GM19025 (cell line): Measurements from ENCODE around the gene OXT.
"Not testable (repeated sequence)": the region's sequence is repeated elsewhere in the genome, so short reads cannot be mapped to it uniquely, and the experiment has no call there.

Source experiments
- ATAC-seq: cut with Tn5 transposase; IDR thresholded peaks from one replicate; pipeline ENCODE4 v1.9.1; 2021; ENCODE audit warnings: mild to moderate bottlenecking, low read depth, moderate library complexity; ENCODE audit not compliant: unreplicated experiment

Gene OXT

GRCh38 chr20:3106658-3107463 is 35.4 kb downstream of the OXT start:
- no peak for ATAC-seq

GRCh38 chr20:3107464-3108025 is 36.1 kb downstream of the OXT start:
- no peak for ATAC-seq

GRCh38 chr20:3109350-3110302 is 38.2 kb downstream of the OXT start:
- no peak for ATAC-seq

- no peak for ATAC-seq
Observed at GRCh38 chr20:3111507-3111906, 40.1 kb downstream of the OXT start.

GRCh38 chr20:3111995-3112394 is 40.6 kb downstream of the OXT start:
- no peak for ATAC-seq

- ATAC-seq: no peak
Observed at GRCh38 chr20:3115190-3116107, 44.0 kb downstream of the OXT start.

- no peak for ATAC-seq
Observed at GRCh38 chr20:3116341-3116740, 44.9 kb downstream of the OXT start.

GRCh38 chr20:3117839-3118379 is 46.5 kb downstream of the OXT start:
- ATAC-seq: not testable (repeated sequence)

GRCh38 chr20:3119044-3119443 is 47.6 kb downstream of the OXT start:
- ATAC-seq: no peak

GRCh38 chr20:3121271-3121911 is 50.0 kb downstream of the OXT start:
- ATAC-seq: no peak
